GM12878 (cell line): ENCODE data around the gene LTBP2. TPM values are rescaled to one million over a fixed set of nuclear protein-coding genes. Genes with fewer than 3 reads are reported as not detected.

Experiments used
- ATAC-seq: fragments of 200-7000 bp; cut with Tn5 transposase; 3 replicates; pipeline ENCODE4 v1.9.1; 2020; ENCODE audit warnings: mild to moderate bottlenecking, moderate library complexity
- BruUV-seq: library from RNA; stranded (reverse); fragments of 400-500 nt; replicated peaks from 2 replicates; lab custom pipeline; 2021; lab: Mats Ljungman, UMichigan
- CTCF ChIA-PET: fragments of 300-600 bp; sonication (Branson Sonifier 250); formaldehyde crosslinking; extraction: SDS; loops from one replicate; lab custom pipeline; 2021; ENCODE audit warnings: inconsistent platforms; lab: Yijun Ruan, JAX
- POLR2A ChIA-PET: fragments of 350-600 bp; formaldehyde crosslinking; extraction: SDS; loops from one replicate; lab custom pipeline; 2021; ENCODE audit warnings: inconsistent platforms; lab: Charles Lee
- RAD21 ChIA-PET: fragments of 300-600 bp; sonication (Branson Sonifier 250); formaldehyde crosslinking; loops from one replicate; lab custom pipeline; 2023; ENCODE audit warnings: antibody characterized with exemption; ENCODE audit not compliant: unreplicated experiment; lab: Charles Lee
- SMC1A ChIA-PET: fragments of 300-600 bp; sonication (Branson Sonifier 250); formaldehyde crosslinking; loops from one replicate; lab custom pipeline; 2023; ENCODE audit not compliant: unreplicated experiment, uncharacterized antibody; lab: Charles Lee
- DNase-seq: peaks from one replicate; pipeline ENCODE4 v3.0.0-alpha.2; 2011; ENCODE audit warnings: low read depth, low spot score
- FAIRE-seq: peaks from 3 replicates; lab custom pipeline; 2011; peaks lifted over from hg19 to GRCh38; lab: Jason Lieb, UNC
- H2AFZ ChIP-seq: 2 replicates; pipeline ENCODE4 v1.6.0; 2011; ENCODE audit warnings: low read depth, low read length, control low read depth; ENCODE audit not compliant: control insufficient read depth
- H3K27ac ChIP-seq: 2 replicates; pipeline ENCODE4 v1.5.1; 2011; ENCODE audit warnings: control low read depth; ENCODE audit not compliant: control insufficient read depth, insufficient read depth
- H3K27me3 ChIP-seq, 2 experiments: replicated peaks in 1 of 2; 2 replicates each; pipeline versions ENCODE4 v1.6.0 to v1.6.1; 2011; ENCODE audit warnings: low read length in 1 of 2; ENCODE audit not compliant: control insufficient read depth in 2 of 2, insufficient read depth in 2 of 2
- H3K36me3 ChIP-seq, 2 experiments: 2 replicates each; pipeline ENCODE4 v1.5.1; 2011; ENCODE audit warnings: low read length in 1 of 2; ENCODE audit not compliant: control insufficient read depth in 2 of 2, insufficient read depth in 2 of 2
- H3K4me1 ChIP-seq: 2 replicates; pipeline ENCODE4 v1.6.1; 2011; ENCODE audit warnings: mild to moderate bottlenecking, low read length, moderate library complexity, mixed read lengths; ENCODE audit not compliant: control insufficient read depth, insufficient read depth
- H3K4me2 ChIP-seq: 2 replicates; pipeline ENCODE4 v1.6.0; 2011; ENCODE audit warnings: control low read depth; ENCODE audit not compliant: control insufficient read depth, insufficient read depth
- H3K4me3 ChIP-seq: fragments of 200-600 bp; sonication (generic); 2 replicates; pipeline ENCODE4 v1.5.1; 2016
- H3K79me2 ChIP-seq: 2 replicates; pipeline ENCODE4 v1.6.0; 2011; ENCODE audit warnings: low read length; ENCODE audit not compliant: control insufficient read depth, insufficient read depth
- H3K9ac ChIP-seq: 2 replicates; pipeline ENCODE4 v1.8.0; 2011; ENCODE audit warnings: low read length, control low read depth, mixed read lengths; ENCODE audit not compliant: control insufficient read depth, insufficient read depth
- H3K9me3 ChIP-seq: replicated peaks from 3 replicates; pipeline ENCODE4 v1.5.1; 2011; ENCODE audit warnings: mild to moderate bottlenecking, low read length; ENCODE audit not compliant: control insufficient read depth, insufficient read depth
- H4K20me1 ChIP-seq: 2 replicates; pipeline ENCODE4 v1.6.0; 2011; ENCODE audit not compliant: control insufficient read depth, insufficient read depth
- CBFB ChIP-seq: IDR thresholded peaks from 2 replicates; pipeline ENCODE4 v1.6.1; 2016; ENCODE audit warnings: antibody characterized with exemption, low read depth
- CREB1 ChIP-seq: IDR thresholded peaks from 2 replicates; pipeline ENCODE4 v1.6.1; 2012; ENCODE audit warnings: low read depth, mild to moderate bottlenecking, inconsistent platforms
- CREM ChIP-seq: IDR thresholded peaks from 2 replicates; pipeline ENCODE4 v1.6.1; 2014; ENCODE audit warnings: antibody characterized with exemption, low read depth
- DPF2 ChIP-seq: fragments of 450-650 bp; IDR thresholded peaks from 2 replicates; pipeline ENCODE4 v1.6.1; 2017; ENCODE audit warnings: mild to moderate bottlenecking
- FOS ChIP-seq: IDR thresholded peaks from 3 replicates; pipeline ENCODE4 v1.6.1; 2011; ENCODE audit warnings: borderline replicate concordance; ENCODE audit not compliant: insufficient read length; ENCODE audit errors: extremely low read depth
- IKZF1 ChIP-seq: fragments of 450-650 bp; conservative IDR thresholded peaks from 2 replicates; pipeline ENCODE4 v1.6.1; 2017; ENCODE audit warnings: antibody characterized with exemption, mild to moderate bottlenecking
- JUND ChIP-seq: IDR thresholded peaks from 2 replicates; pipeline ENCODE4 v1.6.1; 2012; ENCODE audit warnings: low read depth, mild to moderate bottlenecking, low read length, improper control_type of control experiment, moderate library complexity
- KAT2A ChIP-seq: conservative IDR thresholded peaks from 2 replicates; pipeline ENCODE4 v1.6.1; 2011; ENCODE audit warnings: low read depth, low read length; ENCODE audit not compliant: control insufficient read depth
- KDM1A ChIP-seq: fragments of 200-600 bp; sonication (generic); IDR thresholded peaks from 2 replicates; pipeline ENCODE4 v1.6.1; 2016; ENCODE audit warnings: borderline replicate concordance
- NFYA ChIP-seq: IDR thresholded peaks from 2 replicates; pipeline ENCODE4 v1.6.1; 2011; ENCODE audit warnings: low read depth, mild to moderate bottlenecking, low read length, improper control_type of control experiment, borderline replicate concordance
- SMAD1 ChIP-seq: fragments of 450-650 bp; IDR thresholded peaks from 2 replicates; pipeline ENCODE4 v1.6.1; 2018; ENCODE audit warnings: mild to moderate bottlenecking, low read depth; ENCODE audit not compliant: partially characterized antibody
- TCF3 ChIP-seq: IDR thresholded peaks from 2 replicates; pipeline ENCODE4 v1.6.1; 2012; ENCODE audit warnings: low read depth, mild to moderate bottlenecking, low read length, borderline replicate concordance; ENCODE audit not compliant: insufficient read depth
- ZNF274 ChIP-seq: IDR thresholded peaks from one replicate; pipeline ENCODE4 v1.8.0; 2011; ENCODE audit not compliant: insufficient read length, insufficient read depth
- WGBS: methylation state at CpG from one replicate; pipeline ENCODE4 v1.1.6; 2016; ENCODE audit warnings: low lambda C conversion rate; ENCODE audit not compliant: insufficient replicate concordance, insufficient coverage; ENCODE audit errors: missing lambda C conversion rate; 5-methylcytosine and 5-hydroxymethylcytosine counted together
- in situ Hi-C: fragments of 300-500 bp; cut with MboI; formaldehyde crosslinking; loops from 9 replicates; pipeline ENCODE4 v1.14.3; 2018; ENCODE audit warnings: mixed read lengths
- intact Hi-C: fragments of 100-400 bp; cut with micrococcal nuclease; formaldehyde crosslinking; loops from one replicate; pipeline ENCODE4 v1.14.2; 2022; ENCODE audit not compliant: unreplicated experiment
- polyA plus RNA-seq, 11 experiments: library from polyadenylated mRNA; depleted of rRNA in 4 of 11; unstranded in 6 of 11; stranded (reverse) in 5 of 11; fragments of >200 nt; fragmentation: Nextera tagmentation in 4 of 11; fragmentation: Illumina TruSeq in 1 of 11; extraction: Ambion mirVana in 4 of 11; extraction: Trizol in 1 of 11; gene quantifications; 1 replicate in 1 of 11; 2 replicates in 10 of 11; pipeline versions ENCODE4 v1.2.1 to v1.2.3, GENCODE V29; 2011 to 2016; ENCODE audit warnings: inconsistent platforms in 2 of 11, missing spikeins in 2 of 11, low read depth in 1 of 11
- total RNA-seq, 4 experiments: library from RNA; depleted of rRNA in 3 of 4; stranded (reverse); fragments of >200 nt in 3 of 4; fragmentation: Illumina TruSeq in 1 of 4; extraction: Trizol in 1 of 4; gene quantifications; 2 replicates each; pipeline versions ENCODE4 v1.2.1 to v1.2.3, GENCODE V29; 2013 to 2021
- TF ChIP-seq, protein P1 (sequence below): IDR thresholded peaks from 2 replicates; pipeline ENCODE4 v1.6.1; 2012; ENCODE audit warnings: low read length, inconsistent platforms
- TF ChIP-seq, protein P2 (sequence below): fragments of 450-650 bp; formaldehyde crosslinking; IDR thresholded peaks from 2 replicates; pipeline ENCODE4 v1.5.0; 2022; ENCODE audit warnings: mild to moderate bottlenecking, missing genetic modification characterization

The LTBP2 gene
- total and polyA plus RNA-seq, 10 of the 15 experiments (the other 5 are each of a cell fraction or from before 2014, with no cell fraction given) = 0.03 to 0.23 (median 0.06) TPM; not detected in 1

DNA sequence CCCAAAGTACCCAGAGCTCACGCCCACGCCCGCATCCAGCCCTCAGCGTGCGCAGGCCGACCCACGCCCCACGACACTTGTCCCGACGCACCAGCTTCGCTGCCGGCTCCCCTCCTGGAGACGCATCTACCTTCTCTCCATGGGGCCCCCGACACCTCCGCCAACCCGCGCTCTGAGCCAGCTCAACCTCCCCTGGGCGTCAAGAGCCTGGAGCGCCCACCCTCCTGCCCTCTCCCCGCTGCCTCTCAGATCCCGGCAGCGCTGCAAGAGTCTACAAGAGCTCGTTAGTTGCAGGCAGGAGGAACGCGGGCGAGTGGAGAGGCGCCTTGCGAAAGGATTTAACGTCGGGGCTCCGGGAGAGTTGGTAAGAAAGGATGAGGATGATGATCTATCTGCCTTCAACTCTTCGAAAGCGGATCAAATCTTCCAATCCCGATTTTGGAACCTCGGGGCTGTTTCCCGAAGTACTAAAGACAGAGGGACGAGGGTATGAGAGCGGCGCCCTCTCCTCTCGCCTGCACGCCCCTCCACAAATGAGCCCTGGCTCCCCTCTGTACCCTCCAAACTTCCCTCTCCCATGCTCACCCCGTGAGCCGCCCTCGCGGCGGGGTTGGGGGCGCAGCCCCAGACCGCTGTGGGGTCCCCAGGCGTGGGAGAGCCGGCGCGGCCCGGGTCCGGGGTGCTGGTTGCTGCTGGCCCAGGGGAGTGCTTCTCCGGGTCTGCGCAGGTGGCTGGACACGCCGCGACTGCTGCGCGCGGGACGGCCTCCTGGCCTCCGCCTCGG is 979 bp downstream of the LTBP2 start (continued):
- TF ChIP-seq ZNF274 (no peak), DPF2 (no peak), CREM (no peak), FOS (no peak)
- TF ChIP-seq, protein P1, sequence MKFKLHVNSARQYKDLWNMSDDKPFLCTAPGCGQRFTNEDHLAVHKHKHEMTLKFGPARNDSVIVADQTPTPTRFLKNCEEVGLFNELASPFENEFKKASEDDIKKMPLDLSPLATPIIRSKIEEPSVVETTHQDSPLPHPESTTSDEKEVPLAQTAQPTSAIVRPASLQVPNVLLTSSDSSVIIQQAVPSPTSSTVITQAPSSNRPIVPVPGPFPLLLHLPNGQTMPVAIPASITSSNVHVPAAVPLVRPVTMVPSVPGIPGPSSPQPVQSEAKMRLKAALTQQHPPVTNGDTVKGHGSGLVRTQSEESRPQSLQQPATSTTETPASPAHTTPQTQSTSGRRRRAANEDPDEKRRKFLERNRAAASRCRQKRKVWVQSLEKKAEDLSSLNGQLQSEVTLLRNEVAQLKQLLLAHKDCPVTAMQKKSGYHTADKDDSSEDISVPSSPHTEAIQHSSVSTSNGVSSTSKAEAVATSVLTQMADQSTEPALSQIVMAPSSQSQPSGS = no peak

DNA sequence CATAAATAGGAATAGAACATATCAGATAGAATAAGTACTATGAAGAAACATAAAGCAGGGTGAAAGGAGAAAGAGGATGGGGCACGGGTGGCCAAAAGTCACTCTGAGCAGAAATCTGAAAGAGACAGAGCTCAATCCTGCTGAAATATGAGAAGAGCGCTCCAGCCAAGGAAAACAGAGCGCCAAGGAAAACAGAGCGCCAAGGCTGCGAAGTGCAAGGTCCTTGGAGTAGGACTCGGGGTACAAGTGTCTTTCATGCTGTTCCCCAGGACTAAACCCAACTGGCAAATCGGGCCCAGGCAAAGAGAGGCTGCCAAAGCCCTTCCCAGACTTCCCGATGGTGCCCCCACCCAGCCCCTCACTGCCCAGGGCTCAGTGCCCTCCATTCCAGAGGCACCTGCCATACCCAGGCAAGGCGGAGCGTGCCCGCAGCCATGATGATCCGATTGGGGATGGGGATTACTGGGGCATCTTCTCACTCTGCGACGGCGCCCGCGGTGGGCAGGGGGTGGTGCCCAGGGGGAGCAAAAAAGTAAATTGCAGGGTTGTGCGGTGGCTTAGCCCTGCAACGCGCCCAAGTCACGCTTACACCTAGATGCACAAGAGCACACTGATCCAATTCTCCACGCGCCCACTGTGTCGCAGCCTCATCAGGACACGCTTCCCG is 1.7 kb downstream of the LTBP2 start:
- no peak for FAIRE-seq
- TF ChIP-seq CBFB (no peak), IKZF1 (no peak), KDM1A (no peak), KAT2A (no peak), JUND (no peak), TCF3 (no peak), CREB1 (no peak), NFYA (no peak), SMAD1 (no peak)
- TF ChIP-seq, protein P2, sequence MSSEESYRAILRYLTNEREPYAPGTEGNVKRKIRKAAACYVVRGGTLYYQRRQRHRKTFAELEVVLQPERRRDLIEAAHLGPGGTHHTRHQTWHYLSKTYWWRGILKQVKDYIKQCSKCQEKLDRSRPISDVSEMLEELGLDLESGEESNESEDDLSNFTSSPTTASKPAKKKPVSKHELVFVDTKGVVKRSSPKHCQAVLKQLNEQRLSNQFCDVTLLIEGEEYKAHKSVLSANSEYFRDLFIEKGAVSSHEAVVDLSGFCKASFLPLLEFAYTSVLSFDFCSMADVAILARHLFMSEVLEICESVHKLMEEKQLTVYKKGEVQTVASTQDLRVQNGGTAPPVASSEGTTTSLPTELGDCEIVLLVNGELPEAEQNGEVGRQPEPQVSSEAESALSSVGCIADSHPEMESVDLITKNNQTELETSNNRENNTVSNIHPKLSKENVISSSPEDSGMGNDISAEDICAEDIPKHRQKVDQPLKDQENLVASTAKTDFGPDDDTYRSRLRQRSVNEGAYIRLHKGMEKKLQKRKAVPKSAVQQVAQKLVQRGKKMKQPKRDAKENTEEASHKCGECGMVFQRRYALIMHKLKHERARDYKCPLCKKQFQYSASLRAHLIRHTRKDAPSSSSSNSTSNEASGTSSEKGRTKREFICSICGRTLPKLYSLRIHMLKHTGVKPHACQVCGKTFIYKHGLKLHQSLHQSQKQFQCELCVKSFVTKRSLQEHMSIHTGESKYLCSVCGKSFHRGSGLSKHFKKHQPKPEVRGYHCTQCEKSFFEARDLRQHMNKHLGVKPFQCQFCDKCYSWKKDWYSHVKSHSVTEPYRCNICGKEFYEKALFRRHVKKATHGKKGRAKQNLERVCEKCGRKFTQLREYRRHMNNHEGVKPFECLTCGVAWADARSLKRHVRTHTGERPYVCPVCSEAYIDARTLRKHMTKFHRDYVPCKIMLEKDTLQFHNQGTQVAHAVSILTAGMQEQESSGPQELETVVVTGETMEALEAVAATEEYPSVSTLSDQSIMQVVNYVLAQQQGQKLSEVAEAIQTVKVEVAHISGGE = no peak

More for the DNA sequence above, 1.7 kb downstream of the LTBP2 start:
- no TSS peak for BruUV-seq
- H2AFZ ChIP-seq = no peak overlapping the region
- POLR2A ChIA-PET = interaction anchor here (0.5 kb wide), 1 partner anchor 779 kb away, joined by 5 read pairs; no protein-coding TSS in a partner anchor
- SMC1A ChIA-PET = interaction anchor here (0.9 to 2.3 kb wide), 4 partner anchors 8 to 199 kb away, joined by 3 to 10 read pairs (median 8); no protein-coding TSS in a partner anchor
- H3K27ac ChIP-seq = no peak overlapping the region
- no peaks in the 10 kb centered on the region for H3K36me3 ChIP-seq
- intact Hi-C loops = loop anchor here (5.0 kb wide), 1 partner anchor 37 kb away; no protein-coding TSS in a partner anchor
- no peak for ATAC-seq
- no peak overlapping the region for H3K9ac ChIP-seq
- H4K20me1 ChIP-seq = no peaks in the 10 kb centered on the region
- H3K4me3 ChIP-seq = no peak overlapping the region
- H3K79me2 ChIP-seq = no peaks in the 10 kb centered on the region
- in situ Hi-C loops = no loop called here
- RAD21 ChIA-PET = interaction anchor here (1.7 kb wide), 1 partner anchor 194 kb away, joined by 18 read pairs; no protein-coding TSS in a partner anchor
- CTCF ChIA-PET = interaction anchor here (0.7 to 3.0 kb wide), 16 partner anchors 8 to 312 kb away, joined by 3 to 34 read pairs (median 10); partner anchors contain the start of gene YLPM1
- DNase-seq = no peak
- no peak overlapping the region for H3K4me2 ChIP-seq
- 85% methylated on average over 18 of the region's 26 CpGs for WGBS
- peaks cover 0 to 1% of the 10 kb centered on the region in 2 experiments; a peak in 2 of 4 replicates for H3K27me3 ChIP-seq
- no peaks in the 10 kb centered on the region for H3K9me3 ChIP-seq
- H3K4me1 ChIP-seq = peaks cover 12% of the 10 kb centered on the region
